HL-60/S4 treated with retinoic acid at 250 ng/mL for 4 days and 3 days (cell line): ENCODE data around the gene SSNA1.

Source experiments
- in situ Hi-C: fragments of 300-500 bp; cut with MboI; formaldehyde crosslinking; loops from 2 replicates; pipeline ENCODE4 v1.7.0; 2022; ENCODE audit warnings: low sequenced_read_pairs

SSNA1 gene

GRCh38 chr9:137167747-137168572 is 20.5 kb upstream of the SSNA1 start:
- in situ Hi-C loops: no loop called here

DNA sequence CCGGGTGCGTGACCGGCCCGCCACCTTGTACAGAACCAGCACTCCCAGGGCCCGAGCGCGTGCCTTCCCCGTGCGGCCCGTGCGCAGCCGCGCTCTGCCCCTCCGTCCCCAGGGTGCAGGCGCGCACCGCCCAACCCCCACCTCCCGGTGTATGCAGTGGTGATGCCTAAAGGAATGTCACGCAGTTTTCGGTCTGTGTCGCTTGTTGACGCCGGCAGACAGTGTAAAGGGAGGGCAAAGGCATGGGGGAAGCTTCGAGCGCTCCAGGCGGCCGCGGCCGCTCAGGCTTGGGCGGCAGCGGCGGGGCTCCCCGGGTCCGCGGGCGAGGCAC is 19.9 kb upstream of the SSNA1 start:
- in situ Hi-C loops: no loop called here

DNA sequence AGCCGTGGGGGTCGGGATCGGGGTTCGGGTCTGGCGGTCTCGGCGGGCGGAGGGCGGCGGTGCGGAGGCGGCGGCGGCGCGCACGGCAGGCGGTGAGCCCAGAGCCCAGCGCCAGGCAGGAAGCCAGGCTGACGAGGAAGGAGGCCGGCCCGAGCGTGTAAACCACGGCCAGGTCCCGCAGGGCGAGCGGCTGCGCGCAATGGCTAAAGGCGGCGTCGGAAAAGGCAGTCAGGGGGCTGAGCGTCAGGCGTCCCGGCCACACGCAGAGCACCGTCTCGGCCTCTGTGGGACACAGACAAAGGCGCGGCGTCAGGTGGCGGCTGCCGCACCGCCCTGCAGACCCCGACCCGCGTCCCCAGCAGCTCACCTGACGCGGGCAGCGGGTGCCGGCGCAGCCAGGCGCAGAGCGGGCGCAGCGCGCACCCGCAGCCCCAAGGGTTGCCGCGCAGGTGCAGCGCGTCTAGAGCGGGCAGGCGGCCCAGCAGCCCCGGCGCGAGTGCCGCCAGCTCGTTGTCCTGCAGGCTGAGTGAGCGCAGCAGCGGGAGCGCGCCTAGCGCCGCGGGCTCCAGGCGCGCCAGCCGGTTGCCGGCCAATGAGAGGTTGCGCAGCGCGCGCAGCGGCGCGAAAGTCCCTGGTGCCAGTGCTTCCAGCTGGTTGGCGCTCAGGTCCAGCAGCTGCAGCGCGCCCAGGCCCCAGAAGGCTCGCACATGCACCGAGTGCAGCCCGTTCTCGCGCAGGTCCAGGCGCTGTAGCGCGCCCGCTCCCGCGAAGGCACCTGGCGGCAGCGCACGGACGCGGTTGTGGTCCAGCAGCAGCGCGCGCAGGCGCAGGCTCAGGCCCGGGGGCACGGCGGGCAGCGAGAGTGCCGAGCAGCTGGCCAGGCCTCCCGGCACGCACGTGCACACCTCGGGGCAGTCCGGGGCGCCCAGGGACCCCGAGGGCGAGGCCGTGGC is 19.3 kb upstream of the SSNA1 start:
- in situ Hi-C loops: no loop called here

DNA sequence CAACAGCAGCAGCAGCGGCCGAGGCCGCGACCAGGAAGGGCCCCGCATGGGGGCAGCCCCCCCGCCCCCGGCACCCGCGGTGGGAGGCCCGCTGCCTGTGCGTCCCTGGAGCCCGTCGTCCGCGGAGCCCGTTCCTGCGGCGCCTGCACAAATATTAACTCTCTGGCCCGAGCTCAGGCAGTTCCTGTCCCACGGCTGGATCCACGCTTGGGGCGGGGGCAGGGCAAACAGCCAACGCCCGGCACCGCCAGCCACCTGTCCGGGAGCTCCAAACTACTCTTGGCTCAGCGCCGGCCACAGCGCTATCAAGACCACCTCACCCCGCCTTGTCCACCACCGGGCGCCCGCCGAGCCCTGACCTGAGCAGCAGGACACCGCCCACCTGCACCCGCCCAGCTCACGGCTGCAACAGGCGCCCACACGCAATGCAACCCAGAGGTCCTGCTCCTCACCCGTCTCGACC is 18.5 kb upstream of the SSNA1 start, which contains the start of gene LRRC26:
LRRC26 (minus strand) TSS at position 156 of the 463 bp plus-strand sequence; CDS start at position 48, 108 bp downstream.
- in situ Hi-C loops: no loop called here

GRCh38 chr9:137170486-137171148 is 17.9 kb upstream of the SSNA1 start:
- in situ Hi-C loops: no loop called here

- in situ Hi-C loops: no loop called here
Observed at GRCh38 chr9:137171149-137171900, 17.2 kb upstream of the SSNA1 start.

- in situ Hi-C loops: no loop called here
Observed at GRCh38 chr9:137172901-137173795, 15.3 kb upstream of the SSNA1 start.

- in situ Hi-C loops: no loop called here
Observed at GRCh38 chr9:137173796-137174664, 14.4 kb upstream of the SSNA1 start.

DNA sequence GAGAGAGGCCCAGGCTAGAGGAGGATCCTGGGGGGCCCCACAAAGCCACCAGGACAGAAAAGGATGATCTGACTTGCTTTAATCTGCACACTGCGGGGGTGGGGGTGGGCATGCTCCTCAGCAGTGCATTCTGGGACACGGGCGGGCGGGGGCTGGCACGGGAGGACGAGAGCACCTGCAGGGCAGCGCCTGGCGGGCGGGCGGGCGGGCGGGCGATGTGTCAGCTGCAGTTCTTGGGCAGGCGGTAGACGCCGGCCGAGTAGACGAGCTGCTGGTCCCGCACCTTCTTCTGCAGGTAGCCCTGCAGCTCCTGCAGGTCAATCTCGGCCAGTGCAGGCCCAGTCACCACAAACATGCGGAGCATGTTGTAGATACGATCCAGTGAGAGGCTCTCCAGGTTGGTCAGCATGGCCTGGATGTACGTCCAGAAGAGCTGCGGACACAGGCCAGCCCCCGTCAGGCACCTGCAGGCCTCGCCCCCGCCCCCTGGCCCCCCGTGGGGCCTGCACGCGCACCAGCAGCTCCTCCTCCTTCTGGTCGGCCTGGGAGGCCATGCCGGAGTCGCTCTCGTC is 13.7 kb upstream of the SSNA1 start:
- in situ Hi-C loops: no loop called here

GRCh38 chr9:137175345-137175961 is 13.0 kb upstream of the SSNA1 start:
- in situ Hi-C loops: no loop called here

DNA sequence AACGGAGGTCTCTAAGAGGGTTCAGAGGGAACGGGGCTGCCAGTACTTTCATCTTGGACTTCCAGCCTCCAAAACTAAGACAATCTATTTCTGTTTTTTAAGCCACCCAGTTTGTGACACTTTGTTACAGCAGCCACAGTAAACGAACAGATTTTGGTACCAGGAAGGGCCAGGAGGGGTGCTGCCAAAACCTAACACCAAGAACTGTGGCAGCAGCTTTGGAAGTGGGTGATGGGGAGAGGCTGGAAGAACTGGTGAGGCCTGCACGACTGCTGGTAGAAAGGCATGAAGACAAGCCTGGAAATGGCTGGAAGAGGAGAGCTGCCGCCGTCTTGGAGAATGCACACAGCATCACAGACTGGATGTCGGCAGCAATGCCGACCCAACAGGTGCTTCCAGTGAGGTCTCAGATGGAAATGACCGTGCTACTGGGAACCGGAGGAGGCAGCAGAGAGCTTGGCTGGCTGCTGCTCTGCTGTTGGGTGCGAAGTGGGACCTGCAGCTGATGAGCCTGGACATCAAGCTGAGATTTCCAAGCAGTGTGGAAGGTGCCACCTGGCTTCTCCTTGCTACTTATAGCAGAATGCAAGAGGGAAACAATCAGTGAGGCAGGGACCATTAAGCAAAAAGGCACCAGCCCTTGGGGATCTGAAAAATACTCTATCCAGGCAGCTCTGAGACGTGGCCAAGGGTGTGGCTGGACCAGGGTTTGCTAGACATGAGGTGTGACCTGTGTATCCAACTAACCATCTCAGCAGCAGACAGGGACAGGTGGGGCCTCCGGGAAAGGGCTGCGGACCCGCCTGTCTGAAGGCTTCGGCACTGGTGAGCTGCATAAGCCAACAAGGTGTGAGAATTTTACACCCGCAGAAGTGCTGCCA is 11.9 kb upstream of the SSNA1 start:
- in situ Hi-C loops: no loop called here

GRCh38 chr9:137178201-137178938 is 10.1 kb upstream of the SSNA1 start:
- in situ Hi-C loops: no loop called here

- in situ Hi-C loops: no loop called here
Observed at GRCh38 chr9:137178939-137179630, 9.4 kb upstream of the SSNA1 start.

- in situ Hi-C loops: no loop called here
Observed at GRCh38 chr9:137179761-137180160, 8.7 kb upstream of the SSNA1 start.

DNA sequence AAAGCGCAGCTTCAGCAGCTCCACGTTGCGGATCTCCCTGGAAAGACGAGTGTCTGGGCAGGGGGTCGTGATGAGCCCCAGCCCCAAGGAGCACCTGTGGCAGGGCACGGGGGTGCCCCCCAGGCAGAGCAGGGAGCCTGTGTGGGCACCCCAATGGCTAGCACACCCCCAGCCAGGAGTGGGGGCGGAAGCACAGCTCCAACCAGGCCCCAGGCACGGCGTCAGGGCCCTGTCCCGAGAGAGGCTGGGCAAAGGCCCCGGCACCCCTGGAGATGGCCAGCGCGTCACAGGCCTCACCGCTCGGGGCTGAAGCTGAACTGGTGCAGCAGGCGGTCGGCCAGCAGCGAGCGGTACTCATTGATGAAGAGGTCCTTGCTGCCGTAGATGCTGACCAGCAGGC is 8.0 kb upstream of the SSNA1 start:
- in situ Hi-C loops: no loop called here
